Hematopoietic multipotent progenitor cell treated with erythropoietin and hydrocortisone succinate and interleukin-3 and kit ligand, for 17 days (in vitro differentiated cells): ENCODE data around the gene LRRC3.
A peak's percentile ranks its signal among the peaks of the same experiment; 100 is the strongest.

Source experiments
- DNase-seq: peaks from one replicate; pipeline ENCODE4 v3.0.0-alpha.2; 2015; ENCODE audit warnings: low spot score

LRRC3 gene

GRCh38 chr21:44424608-44425306 lies 30.6 kb upstream of the LRRC3 start:
- no peak for DNase-seq

- DNase-seq, result no peak
These were observed 29.9 kb upstream of the LRRC3 start for GRCh38 chr21:44425307-44425894.

- DNase-seq, result no peak
These were observed 29.2 kb upstream of the LRRC3 start for GRCh38 chr21:44425895-44426662.

GRCh38 chr21:44426663-44427191 lies 28.6 kb upstream of the LRRC3 start:
- DNase-seq, result no peak

- DNase-seq, result no peak
These were observed 27.8 kb upstream of the LRRC3 start for GRCh38 chr21:44427241-44428120.

GRCh38 chr21:44428281-44428960 lies 26.9 kb upstream of the LRRC3 start:
- DNase-seq, result peak; percentile 60

- DNase-seq, result no peak
These were observed 25.4 kb upstream of the LRRC3 start for GRCh38 chr21:44429894-44430293.

- no peak for DNase-seq
These were observed 24.0 kb upstream of the LRRC3 start for GRCh38 chr21:44431300-44431699.

- DNase-seq, result no peak
These were observed 22.2 kb upstream of the LRRC3 start for GRCh38 chr21:44432841-44433790.

GRCh38 chr21:44433791-44434567 lies 21.3 kb upstream of the LRRC3 start:
- DNase-seq, result no peak

GRCh38 chr21:44434568-44434925 lies 20.8 kb upstream of the LRRC3 start:
- DNase-seq, result no peak

- no peak for DNase-seq
These were observed 20.2 kb upstream of the LRRC3 start for GRCh38 chr21:44434936-44435635.

- DNase-seq, result no peak
These were observed 19.1 kb upstream of the LRRC3 start for GRCh38 chr21:44436111-44436611.

GRCh38 chr21:44436958-44437357 lies 18.4 kb upstream of the LRRC3 start:
- DNase-seq, result no peak

GRCh38 chr21:44437371-44437695 lies 18.0 kb upstream of the LRRC3 start:
- DNase-seq, result no peak

GRCh38 chr21:44437696-44438431 lies 17.4 kb upstream of the LRRC3 start:
- no peak for DNase-seq

- no peak for DNase-seq
These were observed 16.6 kb upstream of the LRRC3 start for GRCh38 chr21:44438531-44439210.

GRCh38 chr21:44439211-44439600 lies 16.1 kb upstream of the LRRC3 start:
- DNase-seq, result no peak
